Smooth muscle cell (in vitro differentiated cells): ENCODE data around the gene NEO1. TPM values are rescaled to one million over a fixed set of nuclear protein-coding genes. Genes with fewer than 3 reads are reported as not detected.

Experiments
- DNase-seq: peaks from one replicate; lab custom pipeline; 2025; ENCODE audit not compliant: unreplicated experiment; lab: John Stamatoyannopoulos, UW
- H2AFZ ChIP-seq: fragments of 200-600 bp; sonication (generic); 2 replicates; pipeline ENCODE4 v1.6.0; 2016; ENCODE audit warnings: antibody characterized with exemption, low read depth, mild to moderate bottlenecking
- H3F3A ChIP-seq: fragments of 200-600 bp; sonication (generic); 2 replicates; pipeline ENCODE4 v1.6.0; 2017; ENCODE audit warnings: antibody characterized with exemption, low read depth
- H3K27ac ChIP-seq: fragments of 200-600 bp; sonication (generic); 2 replicates; pipeline ENCODE4 v1.5.1; 2016; ENCODE audit warnings: low read depth, mild to moderate bottlenecking
- H3K27me3 ChIP-seq: fragments of 200-600 bp; sonication (generic); 2 replicates; pipeline ENCODE4 v1.6.1; 2016; ENCODE audit warnings: low read depth, mild to moderate bottlenecking
- H3K36me3 ChIP-seq: fragments of 200-600 bp; sonication (generic); 2 replicates; pipeline ENCODE4 v1.5.1; 2016; ENCODE audit warnings: low read depth
- H3K4me1 ChIP-seq: fragments of 200-600 bp; sonication (generic); 2 replicates; pipeline ENCODE4 v1.5.1; 2016; ENCODE audit warnings: low read depth
- H3K4me2 ChIP-seq: fragments of 200-600 bp; sonication (generic); 2 replicates; pipeline ENCODE4 v1.6.0; 2016; ENCODE audit warnings: mild to moderate bottlenecking
- H3K4me3 ChIP-seq: fragments of 200-600 bp; sonication (generic); 2 replicates; pipeline ENCODE4 v1.5.1; 2016; ENCODE audit warnings: mild to moderate bottlenecking
- H3K79me2 ChIP-seq: fragments of 200-600 bp; sonication (generic); 2 replicates; pipeline ENCODE4 v1.6.0; 2016; ENCODE audit warnings: low read depth, mild to moderate bottlenecking
- H3K9ac ChIP-seq: fragments of 200-600 bp; sonication (generic); 2 replicates; pipeline ENCODE4 v1.6.0; 2016; ENCODE audit warnings: low read depth
- H3K9me3 ChIP-seq: fragments of 200-600 bp; sonication (generic); replicated peaks from 2 replicates; pipeline ENCODE4 v1.5.1; 2016; ENCODE audit warnings: low read depth
- H4K20me1 ChIP-seq: fragments of 200-600 bp; sonication (generic); 2 replicates; pipeline ENCODE4 v1.6.0; 2016; ENCODE audit warnings: low read depth
- WGBS: methylation state at CpG from one replicate; pipeline ENCODE4 v1.1.7; 2016; ENCODE audit warnings: low lambda C conversion rate; 5-methylcytosine and 5-hydroxymethylcytosine counted together
- polyA plus RNA-seq: library from polyadenylated mRNA; unstranded; fragments of >200 nt; fragmentation: Nextera tagmentation; extraction: Ambion mirVana; gene quantifications from 2 replicates; pipeline ENCODE4 v1.2.1, GENCODE V29; 2016
- total RNA-seq: library from RNA; depleted of rRNA; stranded (reverse); fragments of >200 nt; gene quantifications from 2 replicates; pipeline ENCODE4 v1.2.3, GENCODE V29; 2014
- TF ChIP-seq, protein P1 (sequence below): fragments of 200-600 bp; sonication (generic); IDR thresholded peaks from 2 replicates; pipeline ENCODE4 v1.5.1; 2017; ENCODE audit warnings: borderline replicate concordance, mild to moderate bottlenecking, antibody characterized with exemption; ENCODE audit not compliant: insufficient read depth, poor library complexity, severe bottlenecking

Gene NEO1
- total and polyA plus RNA-seq, 2 experiments from 2014 or later, result 4.9 to 21.8 TPM

DNA sequence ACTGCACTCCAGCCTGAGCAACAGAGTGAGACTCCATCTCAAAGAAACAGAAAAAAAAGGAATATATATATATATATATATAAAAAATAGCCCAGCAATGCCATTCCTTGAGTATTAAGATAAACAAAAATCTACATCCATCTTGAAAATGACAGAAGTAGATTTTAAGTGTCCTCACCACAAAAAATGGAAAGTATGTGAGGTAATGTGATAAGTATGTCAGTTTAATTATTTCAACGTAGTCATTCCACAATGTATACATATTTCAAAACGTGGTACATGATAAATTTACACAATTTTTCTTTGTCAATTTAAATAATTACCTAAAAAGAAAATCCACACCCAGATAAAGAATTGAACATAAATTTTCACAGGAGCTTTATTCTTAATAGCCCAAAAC is 261.6 kb downstream of the NEO1 start:
- TF ChIP-seq, protein P1, sequence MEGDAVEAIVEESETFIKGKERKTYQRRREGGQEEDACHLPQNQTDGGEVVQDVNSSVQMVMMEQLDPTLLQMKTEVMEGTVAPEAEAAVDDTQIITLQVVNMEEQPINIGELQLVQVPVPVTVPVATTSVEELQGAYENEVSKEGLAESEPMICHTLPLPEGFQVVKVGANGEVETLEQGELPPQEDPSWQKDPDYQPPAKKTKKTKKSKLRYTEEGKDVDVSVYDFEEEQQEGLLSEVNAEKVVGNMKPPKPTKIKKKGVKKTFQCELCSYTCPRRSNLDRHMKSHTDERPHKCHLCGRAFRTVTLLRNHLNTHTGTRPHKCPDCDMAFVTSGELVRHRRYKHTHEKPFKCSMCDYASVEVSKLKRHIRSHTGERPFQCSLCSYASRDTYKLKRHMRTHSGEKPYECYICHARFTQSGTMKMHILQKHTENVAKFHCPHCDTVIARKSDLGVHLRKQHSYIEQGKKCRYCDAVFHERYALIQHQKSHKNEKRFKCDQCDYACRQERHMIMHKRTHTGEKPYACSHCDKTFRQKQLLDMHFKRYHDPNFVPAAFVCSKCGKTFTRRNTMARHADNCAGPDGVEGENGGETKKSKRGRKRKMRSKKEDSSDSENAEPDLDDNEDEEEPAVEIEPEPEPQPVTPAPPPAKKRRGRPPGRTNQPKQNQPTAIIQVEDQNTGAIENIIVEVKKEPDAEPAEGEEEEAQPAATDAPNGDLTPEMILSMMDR, result no peak
- no peak for DNase-seq
- no peak overlapping the region for H3K9ac ChIP-seq
- H3K4me1 ChIP-seq, result no peaks in the 10 kb centered on the region
- no peak overlapping the region for H3K4me2 ChIP-seq
- H3K4me3 ChIP-seq, result no peak overlapping the region
- no peaks in the 10 kb centered on the region for H3K36me3 ChIP-seq
- H3K79me2 ChIP-seq, result no peaks in the 10 kb centered on the region
- H3K27ac ChIP-seq, result no peak overlapping the region
- no peaks in the 10 kb centered on the region for H3K9me3 ChIP-seq
- no peaks in the 10 kb centered on the region for H3K27me3 ChIP-seq
- no peaks in the 10 kb centered on the region for H4K20me1 ChIP-seq
- 45% methylated on average over 2 of the region's 2 CpGs for WGBS
- H3F3A ChIP-seq, result no peaks in the 10 kb centered on the region
- no peak overlapping the region for H2AFZ ChIP-seq

DNA sequence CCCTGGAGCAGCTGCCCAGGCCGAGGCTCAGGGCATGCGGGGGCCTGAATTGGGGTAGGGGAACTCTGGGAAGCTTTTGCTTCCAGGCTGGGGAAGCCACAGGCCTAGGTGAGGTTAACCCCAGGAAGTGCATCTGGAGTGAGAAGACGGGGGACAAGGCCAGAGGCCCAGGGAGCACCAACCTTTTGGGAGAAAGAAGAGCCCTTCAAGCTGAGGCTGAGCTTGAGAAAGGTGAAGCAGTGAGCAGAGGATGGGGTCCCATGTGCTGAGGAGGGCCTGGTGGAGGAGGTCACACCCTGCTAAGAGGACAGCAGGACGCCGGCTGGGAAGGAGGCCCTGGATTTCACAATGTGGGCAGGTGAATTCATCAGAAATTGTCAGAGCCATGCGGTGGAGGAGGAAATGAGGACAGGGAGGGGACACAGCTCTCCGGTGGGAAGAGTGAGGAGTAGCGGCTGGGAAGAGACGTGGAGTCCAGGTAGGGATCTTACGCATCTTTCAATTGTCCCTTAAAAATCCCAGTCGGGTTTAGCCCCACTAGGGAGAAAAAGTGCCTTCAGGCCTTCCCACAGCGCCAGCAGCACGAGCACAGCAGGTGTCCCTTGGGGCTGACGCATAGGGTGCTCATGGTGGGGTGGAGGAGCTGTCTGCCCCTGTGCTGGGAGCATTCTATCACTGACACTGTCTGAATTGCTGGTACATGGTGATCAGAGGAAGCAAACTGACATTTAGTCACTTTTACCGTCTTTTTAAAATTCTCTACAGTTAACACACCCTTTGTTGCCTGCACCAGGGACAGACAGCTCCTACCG is 265.6 kb downstream of the NEO1 start:
- H3K27ac ChIP-seq, result no peak overlapping the region
- no peak overlapping the region for H3K9ac ChIP-seq
- H3K4me2 ChIP-seq, result no peak overlapping the region
- no peak overlapping the region for H3K4me3 ChIP-seq
- no peak overlapping the region for H2AFZ ChIP-seq
- H3K79me2 ChIP-seq, result no peaks in the 10 kb centered on the region
- H3K9me3 ChIP-seq, result no peaks in the 10 kb centered on the region
- H4K20me1 ChIP-seq, result no peaks in the 10 kb centered on the region
- no peaks in the 10 kb centered on the region for H3K4me1 ChIP-seq
- H3K27me3 ChIP-seq, result no peaks in the 10 kb centered on the region
- no peak for DNase-seq
- H3K36me3 ChIP-seq, result no peaks in the 10 kb centered on the region
- no peaks in the 10 kb centered on the region for H3F3A ChIP-seq
- WGBS, result 79% methylated on average over 16 of the region's 16 CpGs
- TF ChIP-seq, protein P1, result no peak

DNA sequence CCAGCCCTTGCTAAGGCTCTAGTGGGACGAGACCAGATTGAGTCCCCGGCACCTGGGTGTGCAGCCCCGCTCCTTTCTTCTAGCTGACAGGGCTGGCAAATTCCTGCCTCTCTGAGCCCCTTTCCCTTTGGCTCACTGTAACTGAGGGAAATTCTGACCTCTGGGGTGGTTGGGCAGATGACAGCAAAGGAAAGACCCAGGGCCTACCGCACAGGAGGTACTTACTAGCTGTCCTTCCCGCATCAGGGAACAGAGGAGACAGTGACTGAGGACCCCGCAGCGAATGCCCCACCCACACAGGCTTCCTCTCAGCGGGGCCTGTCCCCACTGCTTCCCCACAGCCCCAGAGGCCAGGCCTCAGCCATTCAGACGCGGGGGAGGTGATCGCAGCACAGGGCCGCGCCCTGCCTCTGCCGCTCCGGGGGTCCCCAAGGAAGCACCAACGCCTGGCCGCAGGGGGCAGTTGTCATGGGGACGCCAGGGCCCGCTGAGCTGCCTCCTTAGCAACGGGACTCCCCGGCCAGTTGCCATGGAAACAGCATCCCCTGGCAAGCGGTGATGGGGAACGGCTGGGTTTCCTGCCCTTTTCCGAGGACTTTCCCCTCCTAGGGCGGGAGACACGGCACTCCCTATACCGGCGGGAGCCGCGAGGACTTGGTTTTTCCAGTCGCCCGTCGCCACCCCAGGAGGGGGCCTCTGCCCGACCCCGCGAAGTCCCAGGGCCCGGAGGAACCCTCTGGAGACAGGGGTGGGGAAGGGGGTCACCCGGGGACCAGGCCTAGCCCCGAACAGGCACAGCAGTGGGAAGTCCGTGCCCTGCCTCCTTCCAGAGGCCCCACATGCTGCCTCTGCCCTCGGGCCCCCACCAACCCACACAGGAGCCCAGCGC is 266.4 kb downstream of the NEO1 start:
- Histone ChIP-seq H3K79me2 (no peaks in the 10 kb centered on the region), H3K4me3 (no peak overlapping the region), H3F3A (no peaks in the 10 kb centered on the region), H3K9ac (no peak overlapping the region), H3K27me3 (no peaks in the 10 kb centered on the region), H3K4me1 (no peaks in the 10 kb centered on the region), H3K4me2 (no peak overlapping the region), H2AFZ (no peak overlapping the region), H4K20me1 (no peaks in the 10 kb centered on the region), H3K36me3 (no peaks in the 10 kb centered on the region), H3K27ac (no peak overlapping the region), H3K9me3 (no peaks in the 10 kb centered on the region)
- no peak for DNase-seq
- WGBS, result 41% methylated on average over 38 of the region's 42 CpGs
- TF ChIP-seq, protein P1, result no peak
